RWPE2 (cell line): Measurements from ENCODE around the gene FOXN3.

Source experiments
- ATAC-seq: fragments of 200-7000 bp; cut with Tn5 transposase; 3 replicates; pipeline ENCODE4 v1.9.1; 2021; ENCODE audit warnings: low read depth
- DNase-seq: peaks from one replicate; pipeline ENCODE4 v3.0.0-alpha.2; 2020; ENCODE audit warnings: low spot score
- H3K27ac ChIP-seq: fragments of 450-650 bp; 2 replicates; pipeline ENCODE4 v1.5.1; 2017; ENCODE audit warnings: mild to moderate bottlenecking; ENCODE audit not compliant: poor library complexity, severe bottlenecking
- H3K27me3 ChIP-seq: fragments of 250-450 bp; sonication (Bioruptor Pico); 2 replicates; pipeline ENCODE4 v1.5.1; 2021; ENCODE audit warnings: mild to moderate bottlenecking, moderate library complexity; ENCODE audit not compliant: insufficient read depth, poor library complexity, severe bottlenecking
- H3K36me3 ChIP-seq: fragments of 250-450 bp; sonication (Bioruptor Pico); 2 replicates; pipeline ENCODE4 v1.5.1; 2020; ENCODE audit warnings: low read depth, mild to moderate bottlenecking, moderate library complexity
- H3K4me1 ChIP-seq: fragments of 250-450 bp; sonication (Bioruptor Pico); 2 replicates; pipeline ENCODE4 v1.5.1; 2021; ENCODE audit warnings: mild to moderate bottlenecking, moderate library complexity; ENCODE audit not compliant: insufficient read depth, poor library complexity, severe bottlenecking
- H3K4me3 ChIP-seq: fragments of 250-450 bp; sonication (Bioruptor Pico); 2 replicates; pipeline ENCODE4 v1.5.1; 2021; ENCODE audit warnings: mild to moderate bottlenecking, moderate library complexity; ENCODE audit not compliant: severe bottlenecking
- H3K9me3 ChIP-seq: fragments of 250-450 bp; sonication (Bioruptor Pico); 2 replicates; pipeline ENCODE4 v1.5.1; 2021; ENCODE audit warnings: mild to moderate bottlenecking, moderate library complexity; ENCODE audit not compliant: severe bottlenecking
- TF ChIP-seq, protein P1 (sequence below): fragments of 450-650 bp; IDR thresholded peaks from one replicate; pipeline ENCODE4 v1.5.1; 2017; ENCODE audit warnings: mild to moderate bottlenecking, moderate library complexity; ENCODE audit not compliant: poor library complexity, severe bottlenecking

The FOXN3 gene

GRCh38 chr14:89284333-89285058, 132.5 kb downstream of the FOXN3 start:
- TF ChIP-seq, protein P1, sequence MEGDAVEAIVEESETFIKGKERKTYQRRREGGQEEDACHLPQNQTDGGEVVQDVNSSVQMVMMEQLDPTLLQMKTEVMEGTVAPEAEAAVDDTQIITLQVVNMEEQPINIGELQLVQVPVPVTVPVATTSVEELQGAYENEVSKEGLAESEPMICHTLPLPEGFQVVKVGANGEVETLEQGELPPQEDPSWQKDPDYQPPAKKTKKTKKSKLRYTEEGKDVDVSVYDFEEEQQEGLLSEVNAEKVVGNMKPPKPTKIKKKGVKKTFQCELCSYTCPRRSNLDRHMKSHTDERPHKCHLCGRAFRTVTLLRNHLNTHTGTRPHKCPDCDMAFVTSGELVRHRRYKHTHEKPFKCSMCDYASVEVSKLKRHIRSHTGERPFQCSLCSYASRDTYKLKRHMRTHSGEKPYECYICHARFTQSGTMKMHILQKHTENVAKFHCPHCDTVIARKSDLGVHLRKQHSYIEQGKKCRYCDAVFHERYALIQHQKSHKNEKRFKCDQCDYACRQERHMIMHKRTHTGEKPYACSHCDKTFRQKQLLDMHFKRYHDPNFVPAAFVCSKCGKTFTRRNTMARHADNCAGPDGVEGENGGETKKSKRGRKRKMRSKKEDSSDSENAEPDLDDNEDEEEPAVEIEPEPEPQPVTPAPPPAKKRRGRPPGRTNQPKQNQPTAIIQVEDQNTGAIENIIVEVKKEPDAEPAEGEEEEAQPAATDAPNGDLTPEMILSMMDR = no peak
- no peak for DNase-seq
- H3K36me3 ChIP-seq = no peaks in the 10 kb centered on the region; the same call in 1 of the 2 replicates
- H3K4me3 ChIP-seq = no peak overlapping the region
- no peaks in the 10 kb centered on the region for H3K9me3 ChIP-seq
- H3K4me1 ChIP-seq = no peaks in the 10 kb centered on the region
- ATAC-seq = no peak
- H3K27me3 ChIP-seq = no peaks in the 10 kb centered on the region
- no peak overlapping the region for H3K27ac ChIP-seq

- ATAC-seq (no peak), DNase-seq (no peak)
- Histone ChIP-seq H3K4me3 (no peak overlapping the region), H3K36me3 (no peaks in the 10 kb centered on the region; the same call in 1 of the 2 replicates), H3K27ac (no peak overlapping the region), H3K4me1 (no peaks in the 10 kb centered on the region), H3K9me3 (no peaks in the 10 kb centered on the region), H3K27me3 (no peaks in the 10 kb centered on the region)
- TF ChIP-seq, protein P1 = no peak
Measured at GRCh38 chr14:89283327-89284060, 133.5 kb downstream of the FOXN3 start.

GRCh38 chr14:89282191-89282590, 134.8 kb downstream of the FOXN3 start:
- Histone ChIP-seq H3K9me3 (no peaks in the 10 kb centered on the region), H3K36me3 (no peaks in the 10 kb centered on the region; the same call in 1 of the 2 replicates), H3K27ac (no peak overlapping the region), H3K4me3 (no peak overlapping the region), H3K4me1 (no peaks in the 10 kb centered on the region), H3K27me3 (no peaks in the 10 kb centered on the region)
- no peak for ATAC-seq
- TF ChIP-seq, protein P1 = no peak
- no peak for DNase-seq

DNA sequence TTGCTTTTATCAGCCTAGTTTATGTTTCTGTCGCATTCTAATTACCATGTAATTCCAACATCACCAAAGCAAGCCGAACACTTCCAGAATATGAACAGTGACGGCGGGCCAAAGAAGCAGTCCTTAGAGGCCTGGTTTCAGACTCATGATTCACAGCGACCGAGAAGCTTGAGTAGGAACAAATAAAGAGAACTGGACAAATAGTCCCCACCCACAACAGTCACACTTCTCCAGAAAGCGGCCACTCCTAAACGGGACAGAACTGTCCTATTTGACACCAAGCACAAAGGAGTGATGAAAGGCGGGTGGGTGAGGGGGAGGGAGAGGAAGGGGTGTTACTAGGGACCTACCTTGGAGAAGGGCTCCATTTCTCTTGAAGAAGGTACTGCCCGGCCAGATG, 136.4 kb downstream of the FOXN3 start:
- TF ChIP-seq, protein P1 = no peak
- no peak for ATAC-seq
- Histone ChIP-seq H3K4me3 (no peak overlapping the region), H3K9me3 (no peaks in the 10 kb centered on the region), H3K27ac (no peak overlapping the region), H3K27me3 (no peaks in the 10 kb centered on the region), H3K36me3 (no peaks in the 10 kb centered on the region; the same call in 1 of the 2 replicates), H3K4me1 (no peaks in the 10 kb centered on the region)
- DNase-seq = no peak
